GM19455 (cell line): Measurements from ENCODE around the gene NSUN5.
"Not testable (repeated sequence)": the region's sequence is repeated elsewhere in the genome, so short reads cannot be mapped to it uniquely, and the experiment has no call there.

Experiments used
- ATAC-seq: cut with Tn5 transposase; IDR thresholded peaks from one replicate; pipeline ENCODE4 v1.9.1; 2021; ENCODE audit not compliant: unreplicated experiment

The NSUN5 gene

DNA sequence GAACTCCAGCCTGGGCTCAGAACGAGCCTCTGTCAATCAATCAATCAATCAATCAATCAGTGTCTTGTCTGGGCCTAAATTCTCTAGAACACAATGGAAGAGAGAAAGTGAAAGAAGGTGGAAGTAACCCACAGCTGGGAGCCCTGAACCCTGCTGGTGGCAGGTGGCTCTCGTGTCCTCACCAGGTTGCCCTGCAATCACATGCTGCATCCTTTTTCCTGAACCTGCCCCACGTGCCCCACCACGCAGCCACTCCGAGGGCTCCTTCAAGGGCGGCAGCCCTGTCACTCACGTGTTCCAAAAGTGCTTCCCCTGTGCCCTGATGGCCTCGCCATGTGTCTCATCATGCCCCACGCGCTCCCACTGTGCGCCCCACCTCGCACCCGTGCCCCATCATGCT, 18.8 kb upstream of the NSUN5 start:
- ATAC-seq: not testable (repeated sequence)

DNA sequence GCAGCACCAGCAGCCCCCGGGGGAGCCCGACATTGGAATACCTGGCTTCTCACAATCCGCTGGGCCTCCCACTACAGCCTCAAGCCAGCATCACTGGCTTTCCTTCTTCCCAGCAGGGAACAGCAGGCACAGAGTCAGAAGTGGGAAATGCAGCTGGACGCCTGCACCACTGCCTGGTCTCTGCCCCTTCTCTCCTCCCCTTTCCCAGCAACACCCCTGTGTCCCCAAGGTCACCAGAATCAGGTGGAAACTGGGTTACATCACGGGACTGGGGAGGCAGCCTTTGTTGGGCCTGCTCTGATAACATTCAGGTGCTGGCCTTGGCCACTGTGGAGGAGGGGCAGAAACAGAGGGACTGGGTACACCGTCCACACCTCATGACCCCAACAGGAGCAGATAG, 16.8 kb upstream of the NSUN5 start:
- ATAC-seq: not testable (repeated sequence)

DNA sequence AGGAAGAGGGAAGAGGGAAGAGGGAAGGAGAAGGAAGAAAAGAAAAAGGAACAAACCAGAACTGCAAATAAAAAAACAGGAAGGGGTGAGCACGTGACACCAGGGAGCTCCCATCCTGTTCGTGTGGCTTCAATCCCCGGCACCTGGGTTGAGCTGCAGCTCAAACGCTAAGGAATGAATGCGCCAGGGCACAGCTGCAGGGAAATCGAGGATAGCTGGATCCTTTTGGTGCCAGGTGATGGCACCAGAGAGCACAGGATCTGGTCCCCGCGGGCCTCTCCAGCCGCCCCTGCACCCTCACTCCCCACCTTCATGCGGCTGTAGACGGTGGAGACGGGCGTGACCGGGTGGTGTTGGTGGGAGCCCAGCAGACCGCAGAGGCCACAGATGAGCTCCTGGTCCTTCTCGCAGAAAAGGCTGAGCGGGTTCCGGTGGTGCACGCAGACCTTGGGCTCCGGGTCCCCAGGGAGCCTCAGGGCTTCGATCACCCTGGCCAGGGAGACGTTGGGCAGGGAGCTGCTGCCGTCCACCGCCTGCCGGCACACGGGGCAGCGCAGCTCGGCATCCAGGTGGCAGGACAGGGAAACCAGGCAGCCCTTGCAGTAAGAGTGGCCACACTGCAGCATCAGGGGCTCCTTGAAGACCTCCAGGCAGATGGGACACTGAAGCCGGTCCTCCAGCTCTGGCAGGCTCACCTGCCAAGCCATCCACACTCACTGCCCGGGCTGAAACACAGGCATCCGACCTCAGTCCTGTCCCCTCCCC, 15.6 kb upstream of the NSUN5 start:
- ATAC-seq: not testable (repeated sequence)

GRCh38 chr7:73323434-73324080, 14.9 kb upstream of the NSUN5 start:
- ATAC-seq: not testable (repeated sequence)

- not testable (repeated sequence) for ATAC-seq
These were observed 11.4 kb upstream of the NSUN5 start for GRCh38 chr7:73320009-73320408.

GRCh38 chr7:73319541-73319940, 10.9 kb upstream of the NSUN5 start:
- not testable (repeated sequence) for ATAC-seq

DNA sequence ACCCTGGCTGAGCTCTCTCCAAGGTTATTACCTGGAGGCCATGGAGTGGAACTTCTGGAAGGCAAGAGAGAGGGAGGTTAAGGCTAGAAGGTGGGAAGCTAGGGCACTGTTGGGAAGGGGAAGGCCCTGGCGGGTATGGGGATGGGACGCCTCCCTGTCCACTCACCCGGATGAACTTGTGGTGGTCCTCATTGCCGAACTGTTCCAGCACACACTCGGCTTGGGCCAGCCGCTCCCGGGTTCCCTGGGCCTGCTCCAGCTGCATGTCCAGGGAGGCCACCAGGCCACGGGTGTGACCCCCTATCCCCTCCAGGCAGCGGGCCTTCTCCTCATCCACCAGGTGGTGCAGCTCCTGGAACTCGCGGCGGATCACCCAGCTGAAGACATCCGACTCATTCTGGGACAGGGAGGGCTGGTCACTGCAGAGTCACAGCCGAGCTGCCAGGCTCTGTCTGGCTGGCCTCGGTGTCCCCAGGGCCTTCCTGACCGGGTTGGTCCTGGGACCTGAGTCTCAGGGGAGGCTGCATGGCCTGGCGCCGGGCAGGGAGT, 10.1 kb upstream of the NSUN5 start:
- not testable (repeated sequence) for ATAC-seq

GRCh38 chr7:73316521-73316920, 7.9 kb upstream of the NSUN5 start:
- no peak for ATAC-seq

GRCh38 chr7:73314271-73314670, 5.6 kb upstream of the NSUN5 start:
- no peak for ATAC-seq

- ATAC-seq: no peak
These were observed 4.9 kb upstream of the NSUN5 start for GRCh38 chr7:73313521-73313906.

- ATAC-seq: no peak
These were observed 4.3 kb upstream of the NSUN5 start for GRCh38 chr7:73312831-73313520.

DNA sequence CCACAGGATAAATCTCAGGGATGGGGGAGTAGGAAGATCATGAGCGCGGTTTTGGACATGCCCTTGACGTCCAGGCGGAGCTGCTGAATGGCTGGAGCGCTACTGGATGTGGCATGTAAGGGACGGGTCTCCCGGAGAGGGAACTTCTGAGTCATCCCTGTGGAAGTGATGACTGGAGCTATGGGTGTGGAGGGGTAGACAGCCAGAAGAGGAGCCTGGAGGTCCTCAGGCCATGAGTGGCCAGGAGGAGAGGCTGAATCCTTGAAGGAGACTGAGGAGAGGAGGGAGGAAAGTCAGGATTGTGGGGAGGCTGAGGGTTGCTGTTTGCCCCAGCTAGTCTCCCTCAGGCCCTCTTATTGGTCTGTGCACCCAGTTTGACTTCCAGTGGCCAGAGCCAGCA, 2.8 kb upstream of the NSUN5 start:
- not testable (repeated sequence) for ATAC-seq

DNA sequence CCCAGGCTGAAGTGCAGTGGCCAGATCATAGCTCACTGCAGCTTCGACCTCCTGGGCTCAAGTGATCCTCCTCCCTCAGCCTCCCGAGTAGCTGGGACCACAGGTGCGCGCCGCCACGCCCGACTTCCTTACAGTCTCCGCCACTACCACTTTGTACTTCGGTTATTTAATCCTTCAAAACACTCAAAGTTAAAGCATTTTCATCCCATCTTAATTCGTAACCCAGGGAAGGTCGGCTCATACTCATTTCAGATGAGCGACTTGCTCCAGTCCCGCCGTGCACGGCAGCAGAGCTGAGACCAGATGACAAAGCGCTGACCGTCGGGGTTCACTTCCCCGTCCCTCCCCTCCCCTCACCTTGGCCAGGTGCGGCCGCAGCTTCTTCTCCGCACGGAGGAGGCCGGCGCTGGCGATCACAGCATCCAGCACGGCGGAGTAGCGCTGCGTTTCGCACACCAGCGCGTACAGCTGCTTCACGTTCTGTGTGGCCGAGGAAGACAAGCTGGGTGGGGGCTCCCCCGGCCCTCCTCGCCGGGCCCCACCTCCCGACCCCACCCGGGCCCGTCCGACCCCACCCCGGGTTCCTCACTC, 457 bp downstream of the NSUN5 start:
- peak; percentile 34 for ATAC-seq

DNA sequence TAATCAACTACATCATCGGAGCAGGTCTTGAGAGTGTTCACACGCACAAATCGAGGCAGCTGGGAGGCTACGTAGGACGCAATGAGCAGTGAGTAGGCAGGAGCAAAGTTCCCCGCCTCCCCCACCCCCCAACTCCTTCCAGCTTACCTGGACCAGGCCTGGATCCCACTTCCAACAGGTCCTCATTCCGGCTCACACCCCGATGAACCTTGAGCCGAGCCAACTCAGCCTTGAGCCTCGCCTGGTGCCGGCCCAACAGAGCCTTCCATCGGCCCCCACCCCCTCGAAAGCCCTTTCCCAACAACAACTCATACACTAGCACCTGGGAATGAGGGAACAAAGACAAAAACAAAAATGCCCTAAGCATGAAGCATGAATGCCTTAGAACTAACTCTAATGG, 1.2 kb downstream of the NSUN5 start:
- no peak for ATAC-seq

GRCh38 chr7:73304612-73305387, 3.8 kb downstream of the NSUN5 start:
- ATAC-seq: not testable (repeated sequence)

DNA sequence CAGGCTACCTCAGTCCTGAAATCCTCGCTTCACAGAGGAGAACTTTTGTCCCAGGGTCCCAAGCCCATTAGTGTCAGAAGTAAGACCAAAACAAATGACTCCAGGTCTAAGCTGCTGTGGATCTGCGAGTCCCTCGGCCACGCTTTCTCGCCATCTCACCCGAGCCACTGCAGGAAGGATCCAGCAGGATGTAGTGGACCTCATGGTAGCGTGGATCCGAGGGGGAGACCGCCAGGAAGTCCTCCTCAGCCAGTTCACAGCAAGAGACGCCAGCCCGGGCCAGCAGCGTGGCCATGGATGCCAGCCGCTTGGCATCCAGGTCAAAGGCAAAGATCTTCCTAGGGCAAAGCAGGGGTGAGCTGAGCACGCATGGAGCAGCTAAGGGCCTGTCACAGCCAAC, 4.6 kb downstream of the NSUN5 start:
- ATAC-seq: no peak

GRCh38 chr7:73303546-73303945, 5.1 kb downstream of the NSUN5 start:
- ATAC-seq: no peak

- ATAC-seq: not testable (repeated sequence)
These were observed 5.8 kb downstream of the NSUN5 start for GRCh38 chr7:73302846-73303245.

GRCh38 chr7:73301108-73301507, 7.5 kb downstream of the NSUN5 start:
- ATAC-seq: not testable (repeated sequence)

GRCh38 chr7:73299812-73300211, 8.8 kb downstream of the NSUN5 start:
- ATAC-seq: not testable (repeated sequence)
